NCI-H1417 treated with DMSO at 0.1 percent for 48 hours (cell line): ENCODE data around the gene IKBIP.
"Not testable (repeated sequence)": the region's sequence is repeated elsewhere in the genome, so short reads cannot be mapped to it uniquely, and the experiment has no call there.

ENCODE experiments used
- DNase-seq: peaks from one replicate; lab custom pipeline; 2025; lab: John Stamatoyannopoulos, UW

IKBIP gene

GRCh38 chr12:98637068-98637467, 7.5 kb downstream of the IKBIP start:
- no peak for DNase-seq

GRCh38 chr12:98635657-98636323, 8.8 kb downstream of the IKBIP start:
- no peak for DNase-seq

- no peak for DNase-seq
These were observed 25.6 kb downstream of the IKBIP start for GRCh38 chr12:98618952-98619351.

GRCh38 chr12:98612696-98613334, 31.8 kb downstream of the IKBIP start:
- no peak for DNase-seq

- no peak for DNase-seq
These were observed 34.0 kb downstream of the IKBIP start for GRCh38 chr12:98610596-98610995.

- DNase-seq = no peak
These were observed 38.1 kb downstream of the IKBIP start for GRCh38 chr12:98606359-98606988.

GRCh38 chr12:98601924-98602323, 42.7 kb downstream of the IKBIP start:
- no peak for DNase-seq

- not testable (repeated sequence) for DNase-seq
These were observed 47.3 kb downstream of the IKBIP start for GRCh38 chr12:98597313-98597712.

GRCh38 chr12:98595243-98595988, 49.2 kb downstream of the IKBIP start:
- DNase-seq = no peak

- no peak for DNase-seq
These were observed 50.3 kb downstream of the IKBIP start for GRCh38 chr12:98594050-98594835.

GRCh38 chr12:98593351-98594049, 51.1 kb downstream of the IKBIP start, which contains the start of gene SLC25A3:
Gene SLC25A3, plus strand, starts transcription at chr12:98593686. Its CDS starts 293 bp downstream, at chr12:98593979.
- peak; percentile 87 for DNase-seq

- DNase-seq = no peak
These were observed 51.7 kb downstream of the IKBIP start for GRCh38 chr12:98592825-98593322.

GRCh38 chr12:98591209-98591608, 53.4 kb downstream of the IKBIP start:
- DNase-seq = no peak

- no peak for DNase-seq
These were observed 57.5 kb downstream of the IKBIP start for GRCh38 chr12:98587084-98587483.

GRCh38 chr12:98582093-98582492, 62.5 kb downstream of the IKBIP start:
- no peak for DNase-seq

- no peak for DNase-seq
These were observed 63.5 kb downstream of the IKBIP start for GRCh38 chr12:98581101-98581500.

GRCh38 chr12:98580695-98581094, 63.9 kb downstream of the IKBIP start:
- DNase-seq = no peak

- no peak for DNase-seq
These were observed 64.8 kb downstream of the IKBIP start for GRCh38 chr12:98579835-98580234.

GRCh38 chr12:98579347-98579746, 65.2 kb downstream of the IKBIP start:
- DNase-seq = no peak

- no peak for DNase-seq
These were observed 65.8 kb downstream of the IKBIP start for GRCh38 chr12:98578821-98579220.

GRCh38 chr12:98578392-98578791, 66.2 kb downstream of the IKBIP start:
- DNase-seq = no peak
